ENCODE data around the gene ID1. TPM values are rescaled to one million over a fixed set of nuclear protein-coding genes. Genes with fewer than 3 reads are reported as not detected.
"Not testable (repeated sequence)": the region's sequence is repeated elsewhere in the genome, so short reads cannot be mapped to it uniquely, and the experiment has no call there.

ID1 gene
- polyA plus RNA-seq, 5 donors, result 63.0 to 180 (median 130) TPM

GRCh38 chr20:31630187-31630790 is 25.2 kb downstream of the ID1 start:
- no peak for DNase-seq

- DNase-seq, result no peak
Observed at GRCh38 chr20:31632548-31633338, 27.7 kb downstream of the ID1 start.

- DNase-seq, result peak; percentile 88 to 90
Observed at GRCh38 chr20:31633339-31633914, 28.3 kb downstream of the ID1 start.

DNA sequence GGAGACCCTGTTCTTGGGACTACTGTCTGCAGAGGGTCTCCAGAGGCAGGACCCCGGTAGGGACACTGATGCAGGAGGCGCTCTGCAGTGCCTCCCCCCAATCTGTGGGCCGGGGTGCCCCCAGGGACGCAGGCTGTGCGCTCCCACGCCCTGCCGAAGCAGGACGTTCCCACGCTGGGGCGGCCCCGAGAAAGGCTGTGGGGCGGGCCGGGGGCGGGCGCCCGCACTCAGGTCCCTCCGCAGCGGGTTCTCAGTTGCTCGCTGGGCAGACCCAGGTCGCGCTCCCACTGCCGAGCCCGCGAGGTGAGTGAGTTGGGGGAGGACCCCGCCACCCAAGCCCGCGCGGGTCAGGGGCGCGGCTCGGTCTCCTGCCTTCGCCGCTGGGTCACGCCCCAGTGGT is 32.6 kb downstream of the ID1 start, which contains the start of gene COX4I2:
Gene COX4I2, plus strand, starts transcription at position 253 of the 400 bp plus-strand sequence. CDS start 1,106 bp downstream, outside the sequence.
- no peak for DNase-seq

- peak in 1 of 2 donors; percentile 36 for DNase-seq
Observed at GRCh38 chr20:31638317-31638716, 33.2 kb downstream of the ID1 start.

- DNase-seq, result no peak
Observed at GRCh38 chr20:31638816-31639215, 33.7 kb downstream of the ID1 start.

DNA sequence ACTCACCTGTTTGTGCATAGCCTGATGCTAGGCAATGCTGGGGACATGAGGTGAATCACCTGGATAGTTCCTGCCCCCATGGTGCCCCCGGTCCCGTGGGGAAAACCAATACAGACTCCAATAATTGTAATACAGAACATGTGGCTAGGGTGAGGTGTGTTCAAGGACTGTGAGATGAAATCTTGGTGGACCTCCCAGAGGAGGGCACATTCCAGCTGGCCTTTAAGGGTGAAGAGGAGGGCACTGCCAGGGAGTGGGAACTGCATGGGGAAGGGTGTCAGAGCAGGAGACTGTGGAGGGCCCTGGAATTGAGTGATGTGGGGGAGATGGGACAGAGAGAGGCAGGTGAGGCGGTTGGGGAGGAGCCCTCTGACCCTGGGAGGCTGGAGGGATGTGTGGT is 35.2 kb downstream of the ID1 start:
- DNase-seq, result no peak

GRCh38 chr20:31641391-31641790 is 36.3 kb downstream of the ID1 start:
- DNase-seq, result no peak

- no peak for DNase-seq
Observed at GRCh38 chr20:31642837-31643236, 37.7 kb downstream of the ID1 start.

- no peak for DNase-seq
Observed at GRCh38 chr20:31643522-31643921, 38.4 kb downstream of the ID1 start.

DNA sequence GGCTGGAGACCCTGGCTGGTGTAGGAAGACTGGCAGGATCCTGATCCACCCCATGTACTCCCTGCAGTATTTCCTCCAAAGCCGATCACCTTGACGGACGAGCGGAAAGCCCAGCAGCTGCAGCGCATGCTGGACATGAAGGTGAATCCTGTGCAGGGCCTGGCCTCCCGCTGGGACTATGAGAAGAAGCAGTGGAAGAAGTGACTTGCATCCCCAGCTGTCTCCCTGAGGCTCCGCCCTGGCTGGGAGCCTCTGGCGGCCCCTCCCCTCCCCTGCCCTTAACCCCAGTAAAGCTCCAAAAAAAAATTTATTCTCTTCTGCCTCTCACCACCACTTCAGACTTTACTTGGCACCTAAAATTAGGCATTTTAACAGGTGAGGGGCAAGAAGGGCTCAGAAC is 39.6 kb downstream of the ID1 start:
- no peak for DNase-seq

DNA sequence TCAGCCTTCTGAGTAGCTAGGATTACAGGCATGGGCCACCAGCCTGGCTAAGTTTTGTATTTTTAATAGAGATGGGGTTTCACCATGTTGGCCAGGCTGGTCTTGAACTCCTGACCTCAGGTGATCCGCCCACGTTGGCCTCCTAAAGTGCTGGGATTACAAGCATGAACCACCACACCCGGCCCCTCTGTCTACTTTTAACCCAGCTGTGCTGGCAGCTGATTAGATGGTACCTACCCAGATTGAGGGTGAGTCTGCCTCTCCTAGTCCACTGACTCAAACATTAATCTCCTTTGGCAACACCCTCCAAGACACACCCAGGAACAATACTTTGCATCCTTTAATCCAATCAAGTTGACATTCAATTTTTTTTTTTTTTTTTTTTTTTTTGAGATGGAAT is 43.0 kb downstream of the ID1 start:
- not testable (repeated sequence) for DNase-seq

DNA sequence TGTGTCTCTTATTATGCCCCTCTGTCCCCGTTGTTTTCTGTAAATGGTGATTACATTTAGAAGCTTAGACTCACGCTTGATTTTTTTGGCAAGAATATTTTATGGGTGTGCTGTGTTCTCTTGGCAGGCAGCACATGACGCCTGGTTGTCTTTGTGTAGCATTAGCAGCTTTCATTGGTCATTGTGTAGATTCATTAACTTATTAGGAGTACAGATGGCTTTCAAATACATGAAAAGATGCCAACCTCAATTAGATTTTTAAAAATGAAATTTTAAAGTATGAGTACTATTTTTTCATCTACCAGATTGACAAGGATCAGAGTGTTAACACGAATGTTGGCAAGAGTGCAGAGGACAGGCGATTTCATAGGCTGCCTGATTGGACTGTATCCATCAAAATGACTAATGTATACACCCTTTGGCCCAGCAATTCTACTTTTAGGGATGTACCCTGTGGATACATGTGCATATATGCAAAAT is 47.9 kb downstream of the ID1 start:
- no peak for DNase-seq

DNA sequence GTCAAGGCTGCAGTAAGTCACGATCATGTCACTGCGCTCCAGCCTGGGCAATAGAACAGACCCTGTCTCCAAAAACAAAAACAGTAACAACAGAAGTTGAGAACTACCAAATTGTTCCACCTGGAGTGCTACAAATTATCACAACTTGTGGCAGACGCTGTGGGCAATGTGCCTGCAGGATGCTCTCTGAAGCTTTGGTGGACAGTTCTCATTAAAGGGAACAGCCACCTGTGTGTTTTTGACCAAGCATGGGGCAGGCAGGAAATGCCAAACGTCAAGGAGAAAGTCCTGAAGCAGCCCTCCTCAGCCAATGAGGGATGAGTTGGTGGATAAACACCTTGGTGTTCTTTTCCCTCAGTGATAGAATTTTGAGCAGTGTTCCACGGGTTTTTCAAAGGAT is 48.5 kb downstream of the ID1 start:
- no peak for DNase-seq

- DNase-seq, result no peak
Observed at GRCh38 chr20:31654534-31654933, 49.4 kb downstream of the ID1 start.

Other genes with a start within 250 kb of the ID1 start
- gene DEFB118, start 236.7 kb upstream of the ID1 start, polyA plus RNA-seq (ENCODE audit: insufficient read depth in 1 of 5, insufficient read length in 5 of 5, low replicate concordance in 1 of 5), result not detected
- not detected for gene DEFB119, start 214.7 kb upstream of the ID1 start, polyA plus RNA-seq (ENCODE audit: insufficient read depth in 1 of 5, insufficient read length in 5 of 5, low replicate concordance in 1 of 5)
- not detected for gene DEFB121, start 199.1 kb upstream of the ID1 start, polyA plus RNA-seq (ENCODE audit: insufficient read depth in 1 of 5, insufficient read length in 5 of 5, low replicate concordance in 1 of 5)
- not detected for gene DEFB123, start 164.7 kb upstream of the ID1 start, polyA plus RNA-seq (ENCODE audit: insufficient read depth in 1 of 5, insufficient read length in 5 of 5, low replicate concordance in 1 of 5)
- 1 to 10 TPM in 2 of 5 donors, under 1 TPM in 3; 0.26 to 2.1 (median 0.67) TPM for gene DEFB124, start 130.2 kb upstream of the ID1 start, polyA plus RNA-seq (ENCODE audit: insufficient read depth in 1 of 5, insufficient read length in 5 of 5, low replicate concordance in 1 of 5)
- gene REM1, start 130.0 kb upstream of the ID1 start, polyA plus RNA-seq (ENCODE audit: insufficient read depth in 1 of 5, insufficient read length in 5 of 5, low replicate concordance in 1 of 5), result 1 to 10 TPM; 5.2 to 9.1 (median 8.9) TPM
- gene HM13, start 90.8 kb upstream of the ID1 start, polyA plus RNA-seq (ENCODE audit: insufficient read depth in 1 of 5, insufficient read length in 5 of 5, low replicate concordance in 1 of 5), result 100 to 1,000 TPM in 2 of 5 donors, 10 to 100 TPM in 3; 89.6 to 130 (median 99.0) TPM
- 10 to 100 TPM; 19.7 to 30.3 (median 25.5) TPM for gene COX4I2, start 32.6 kb downstream of the ID1 start, polyA plus RNA-seq (ENCODE audit: insufficient read depth in 1 of 5, insufficient read length in 5 of 5, low replicate concordance in 1 of 5)
- gene BCL2L1, start 117.6 kb downstream of the ID1 start, polyA plus RNA-seq (ENCODE audit: insufficient read depth in 1 of 5, insufficient read length in 5 of 5, low replicate concordance in 1 of 5), result 10 to 100 TPM; 46.6 to 59.8 (median 55.4) TPM
- 10 to 100 TPM; 33.7 to 85.6 (median 53.8) TPM for gene TPX2, start 134.0 kb downstream of the ID1 start, polyA plus RNA-seq (ENCODE audit: insufficient read depth in 1 of 5, insufficient read length in 5 of 5, low replicate concordance in 1 of 5)
- 1 to 10 TPM in 3 of 5 donors, under 1 TPM in 2; 0.63 to 3.3 (median 1.1) TPM for gene MYLK2, start 214.1 kb downstream of the ID1 start, polyA plus RNA-seq (ENCODE audit: insufficient read depth in 1 of 5, insufficient read length in 5 of 5, low replicate concordance in 1 of 5)
- 10 to 100 TPM in 1 of 5 donors, 1 to 10 TPM in 4; 5.0 to 10.6 (median 5.9) TPM for gene FOXS1, start 240.3 kb downstream of the ID1 start, polyA plus RNA-seq (ENCODE audit: insufficient read depth in 1 of 5, insufficient read length in 5 of 5, low replicate concordance in 1 of 5)